ENCODE results near the gene HPS4. TPM values are rescaled to one million over a fixed set of nuclear protein-coding genes. Genes with fewer than 3 reads are reported as not detected.

Gene HPS4
- total RNA-seq, 2 donors from 2014 or later = 41.7 to 57.6 TPM

- Mint-ChIP-seq H3K4me1 (no peaks in the 10 kb centered on the region), H3K36me3 (ENCODE audit: low read depth) (peaks cover 47% of the 10 kb centered on the region), H3K4me3 (no peak overlapping the region), H3K27ac (no peak overlapping the region), H3K27me3 (ENCODE audit: insufficient read depth) (no peaks in the 10 kb centered on the region), H3K9me3 (no peaks in the 10 kb centered on the region)
- no peak overlapping the region for H3K9ac ChIP-seq (ENCODE audit: extremely low read depth, low read length, poor library complexity, severe bottlenecking)
- H3K27me3 ChIP-seq (ENCODE audit: control insufficient read depth, insufficient read depth, low read length, poor library complexity, severe bottlenecking) = no peaks in the 10 kb centered on the region
- 94 to 95% methylated on average over 2 to 4 of the region's 4 CpGs for WGBS, 2 experiments (ENCODE audit: insufficient coverage in 1 of 2, insufficient read length in 1 of 2)
- no peak overlapping the region for H3K27ac ChIP-seq (ENCODE audit: low read depth, low read length)
- no peak overlapping the region for H3K4me3 ChIP-seq (ENCODE audit: low read length)
- DNase-seq = no peak
- no peaks in the 10 kb centered on the region for H3K9me3 ChIP-seq (ENCODE audit: control insufficient read depth, low read length)
- no peaks in the 10 kb centered on the region for H3K4me1 ChIP-seq (ENCODE audit: control insufficient read depth, insufficient read depth, low read length)
- no peak for TF ChIP-seq CTCF (conservative IDR thresholded peaks at IDR 0.05)
- peaks cover 33% of the 10 kb centered on the region for H3K36me3 ChIP-seq (ENCODE audit: control insufficient read depth, insufficient read depth, low read length)
These were observed 41.3 kb upstream of the HPS4 start for GRCh38 chr22:26524870-26525269.

- no peak overlapping the region for H3K9ac ChIP-seq (ENCODE audit: extremely low read depth, low read length, poor library complexity, severe bottlenecking)
- TF ChIP-seq CTCF (conservative IDR thresholded peaks at IDR 0.05) = no peak
- no peak for DNase-seq
- Mint-ChIP-seq H3K27me3 (ENCODE audit: insufficient read depth) (no peaks in the 10 kb centered on the region), H3K4me3 (no peak overlapping the region), H3K9me3 (no peaks in the 10 kb centered on the region), H3K4me1 (no peaks in the 10 kb centered on the region), H3K27ac (peak overlapping the region; percentile 35), H3K36me3 (ENCODE audit: low read depth) (peaks cover 32% of the 10 kb centered on the region)
- H3K27me3 ChIP-seq (ENCODE audit: control insufficient read depth, insufficient read depth, low read length, poor library complexity, severe bottlenecking) = no peaks in the 10 kb centered on the region
- H3K9me3 ChIP-seq (ENCODE audit: control insufficient read depth, low read length) = no peaks in the 10 kb centered on the region
- 96 to 97% methylated on average over 4 of the region's 4 CpGs for WGBS, 2 experiments (ENCODE audit: insufficient coverage in 1 of 2, insufficient read length in 1 of 2)
- H3K27ac ChIP-seq (ENCODE audit: low read depth, low read length) = no peak overlapping the region
- H3K36me3 ChIP-seq (ENCODE audit: control insufficient read depth, insufficient read depth, low read length) = peaks cover 29% of the 10 kb centered on the region
- H3K4me3 ChIP-seq (ENCODE audit: low read length) = no peak overlapping the region
- H3K4me1 ChIP-seq (ENCODE audit: control insufficient read depth, insufficient read depth, low read length) = no peaks in the 10 kb centered on the region
These were observed 39.0 kb upstream of the HPS4 start for GRCh38 chr22:26522592-26522991.

GRCh38 chr22:26522012-26522411, 38.4 kb upstream of the HPS4 start:
- Histone ChIP-seq H3K27ac (ENCODE audit: low read depth, low read length) (no peak overlapping the region), H3K9me3 (ENCODE audit: control insufficient read depth, low read length) (no peaks in the 10 kb centered on the region), H3K4me3 (ENCODE audit: low read length) (no peak overlapping the region), H3K4me1 (ENCODE audit: control insufficient read depth, insufficient read depth, low read length) (no peaks in the 10 kb centered on the region), H3K36me3 (ENCODE audit: control insufficient read depth, insufficient read depth, low read length) (peaks cover 23% of the 10 kb centered on the region), H3K9ac (ENCODE audit: extremely low read depth, low read length, poor library complexity, severe bottlenecking) (no peak overlapping the region), H3K27me3 (ENCODE audit: control insufficient read depth, insufficient read depth, low read length, poor library complexity, severe bottlenecking) (no peaks in the 10 kb centered on the region)
- 100% methylated on average over 1 of the region's 2 CpGs; no CpG with 5 or more reads in 1 of the 2 experiments for WGBS, 2 experiments (ENCODE audit: insufficient coverage in 1 of 2, insufficient read length in 1 of 2)
- Mint-ChIP-seq H3K27ac (no peak overlapping the region), H3K4me3 (no peak overlapping the region), H3K36me3 (ENCODE audit: low read depth) (peaks cover 28% of the 10 kb centered on the region), H3K27me3 (ENCODE audit: insufficient read depth) (no peaks in the 10 kb centered on the region), H3K4me1 (no peaks in the 10 kb centered on the region), H3K9me3 (no peaks in the 10 kb centered on the region)
- TF ChIP-seq CTCF (conservative IDR thresholded peaks at IDR 0.05) = no peak
- DNase-seq = no peak
